KMS-11 (cell line): ENCODE data around the gene STIMATE.

Experiments
- H2AFZ ChIP-seq: fragments of 200-600 bp; sonication (generic); 2 replicates; pipeline ENCODE4 v1.6.1; 2016; ENCODE audit warnings: antibody characterized with exemption, mixed run types, low read depth
- H3K27ac ChIP-seq: fragments of 200-600 bp; sonication (generic); 2 replicates; pipeline ENCODE4 v1.6.1; 2016; ENCODE audit warnings: mild to moderate bottlenecking, mixed run types
- H3K27me3 ChIP-seq: fragments of 200-600 bp; sonication (generic); 2 replicates; pipeline ENCODE4 v1.6.1; 2017; ENCODE audit warnings: mild to moderate bottlenecking, low read depth, mixed run types, moderate library complexity; ENCODE audit not compliant: insufficient read depth
- H3K36me3 ChIP-seq: fragments of 200-600 bp; sonication (generic); 2 replicates; pipeline ENCODE4 v1.6.1; 2017; ENCODE audit warnings: mild to moderate bottlenecking, mixed run types; ENCODE audit not compliant: insufficient read depth
- H3K4me1 ChIP-seq: fragments of 200-600 bp; sonication (generic); 2 replicates; pipeline ENCODE4 v1.6.1; 2016; ENCODE audit warnings: mild to moderate bottlenecking, low read depth, mixed run types; ENCODE audit not compliant: poor library complexity, severe bottlenecking
- H3K4me2 ChIP-seq: fragments of 200-600 bp; sonication (generic); 2 replicates; pipeline ENCODE4 v1.7.0; 2016; ENCODE audit warnings: mild to moderate bottlenecking, mixed run types
- H3K4me3 ChIP-seq: fragments of 200-600 bp; sonication (generic); IDR thresholded peaks from 2 replicates; pipeline ENCODE4 v1.6.1; 2017; ENCODE audit warnings: low read depth, low read length, mixed read lengths; ENCODE audit not compliant: insufficient read depth
- H3K79me2 ChIP-seq: fragments of 200-600 bp; sonication (generic); 2 replicates; pipeline ENCODE4 v1.6.1; 2016; ENCODE audit warnings: low read depth, mixed run types; ENCODE audit not compliant: insufficient read depth
- H3K9ac ChIP-seq: fragments of 200-600 bp; sonication (generic); 2 replicates; pipeline ENCODE4 v1.6.1; 2016; ENCODE audit warnings: mild to moderate bottlenecking, mixed run types
- H4K20me1 ChIP-seq: fragments of 200-600 bp; sonication (generic); 2 replicates; pipeline ENCODE4 v1.6.1; 2016; ENCODE audit warnings: mild to moderate bottlenecking, mixed run types; ENCODE audit not compliant: insufficient read depth
- CTCF ChIP-seq: fragments of 200-600 bp; sonication (generic); conservative IDR thresholded peaks from 2 replicates; pipeline ENCODE4 v1.6.1; 2017; ENCODE audit warnings: low read depth, mild to moderate bottlenecking, antibody characterized with exemption, low read length, moderate library complexity, mixed read lengths

STIMATE gene

GRCh38 chr3:52790741-52791140 is 106.6 kb downstream of the STIMATE start:
- H3K36me3 ChIP-seq = no peaks in the 10 kb centered on the region
- no peak for TF ChIP-seq CTCF
- no peak overlapping the region for H3K4me3 ChIP-seq
- no peak overlapping the region for H3K27ac ChIP-seq
- no peak overlapping the region for H3K4me2 ChIP-seq
- no peaks in the 10 kb centered on the region for H4K20me1 ChIP-seq
- no peak overlapping the region for H3K9ac ChIP-seq
- no peak overlapping the region for H2AFZ ChIP-seq
- no peaks in the 10 kb centered on the region for H3K4me1 ChIP-seq
- no peaks in the 10 kb centered on the region for H3K79me2 ChIP-seq
- no peaks in the 10 kb centered on the region for H3K27me3 ChIP-seq

GRCh38 chr3:52790337-52790736 is 107.0 kb downstream of the STIMATE start:
- no peak overlapping the region for H3K4me3 ChIP-seq
- no peak overlapping the region for H3K9ac ChIP-seq
- no peak overlapping the region for H3K4me2 ChIP-seq
- no peaks in the 10 kb centered on the region for H3K79me2 ChIP-seq
- no peaks in the 10 kb centered on the region for H3K36me3 ChIP-seq
- no peaks in the 10 kb centered on the region for H4K20me1 ChIP-seq
- TF ChIP-seq CTCF = no peak
- H3K4me1 ChIP-seq = no peaks in the 10 kb centered on the region
- no peak overlapping the region for H3K27ac ChIP-seq
- H3K27me3 ChIP-seq = no peaks in the 10 kb centered on the region
- H2AFZ ChIP-seq = no peak overlapping the region

GRCh38 chr3:52789746-52790040 is 107.7 kb downstream of the STIMATE start:
- no peak for TF ChIP-seq CTCF
- Histone ChIP-seq H3K9ac (no peak overlapping the region), H3K27ac (no peak overlapping the region), H3K79me2 (no peaks in the 10 kb centered on the region), H3K27me3 (no peaks in the 10 kb centered on the region), H4K20me1 (no peaks in the 10 kb centered on the region), H3K4me2 (no peak overlapping the region), H3K36me3 (no peaks in the 10 kb centered on the region), H3K4me3 (no peak overlapping the region), H3K4me1 (no peaks in the 10 kb centered on the region), H2AFZ (no peak overlapping the region)

GRCh38 chr3:52788890-52789745 is 108.2 kb downstream of the STIMATE start:
- Histone ChIP-seq H3K9ac (no peak overlapping the region), H3K4me2 (no peak overlapping the region), H3K4me1 (no peaks in the 10 kb centered on the region), H3K4me3 (no peak overlapping the region), H3K27ac (no peak overlapping the region), H3K79me2 (no peaks in the 10 kb centered on the region), H3K27me3 (no peaks in the 10 kb centered on the region), H4K20me1 (no peaks in the 10 kb centered on the region), H3K36me3 (no peaks in the 10 kb centered on the region), H2AFZ (no peak overlapping the region)
- no peak for TF ChIP-seq CTCF
